SKM-1 treated with dmso at 0.1 percent for 144 hours (cell line): Measurements from ENCODE around the gene ATXN3.

Experiments
- DNase-seq: peaks from one replicate; lab custom pipeline; 2025; ENCODE audit not compliant: unreplicated experiment; lab: John Stamatoyannopoulos, UW

The ATXN3 gene

GRCh38 chr14:92106143-92106926 is at the start of gene ATXN3:
Gene ATXN3 (minus strand): TSS chr14:92106582. CDS start chr14:92106552, 30 bp downstream.
- peak; percentile 73 for DNase-seq

GRCh38 chr14:92154283-92154942 is 48.0 kb upstream of the ATXN3 start:
- DNase-seq, result no peak

GRCh38 chr14:92153581-92153980 is 47.2 kb upstream of the ATXN3 start:
- DNase-seq, result no peak

- DNase-seq, result no peak
These were observed 38.3 kb upstream of the ATXN3 start for GRCh38 chr14:92144708-92145107.

GRCh38 chr14:92143962-92144361 is 37.6 kb upstream of the ATXN3 start:
- DNase-seq, result no peak

- DNase-seq, result no peak
These were observed 36.9 kb upstream of the ATXN3 start for GRCh38 chr14:92143309-92143708.

GRCh38 chr14:92135269-92135668 is 28.9 kb upstream of the ATXN3 start:
- DNase-seq, result no peak

- no peak for DNase-seq
These were observed 28.1 kb upstream of the ATXN3 start for GRCh38 chr14:92134456-92134855.

- DNase-seq, result no peak
These were observed 16.4 kb upstream of the ATXN3 start for GRCh38 chr14:92122761-92123160.

GRCh38 chr14:92122351-92122677 is 15.9 kb upstream of the ATXN3 start:
- no peak for DNase-seq

- DNase-seq, result peak; percentile 79
These were observed 15.4 kb upstream of the ATXN3 start, which contains the start of the genes CPSF2 and NDUFB1 for GRCh38 chr14:92121670-92122350. Gene CPSF2 (plus strand): TSS chr14:92121969. CDS start chr14:92130985, 9,016 bp downstream. Gene NDUFB1 (minus strand): TSS chr14:92121706. CDS start chr14:92117637, 4,069 bp downstream.

GRCh38 chr14:92121207-92121669 is 14.9 kb upstream of the ATXN3 start:
- no peak for DNase-seq

GRCh38 chr14:92109490-92109889 is 3.1 kb upstream of the ATXN3 start:
- no peak for DNase-seq

GRCh38 chr14:92108345-92109254 is 2.2 kb upstream of the ATXN3 start:
- no peak for DNase-seq

- no peak for DNase-seq
These were observed 564 bp downstream of the ATXN3 start for GRCh38 chr14:92105893-92106142.

- no peak for DNase-seq
These were observed 1.1 kb downstream of the ATXN3 start for GRCh38 chr14:92105073-92105892.

GRCh38 chr14:92103363-92103989 is 2.9 kb downstream of the ATXN3 start:
- no peak for DNase-seq

- DNase-seq, result no peak
These were observed 6.6 kb downstream of the ATXN3 start for GRCh38 chr14:92099802-92100201.

- no peak for DNase-seq
These were observed 13.1 kb downstream of the ATXN3 start for GRCh38 chr14:92093320-92093719.

- no peak for DNase-seq
These were observed 17.9 kb downstream of the ATXN3 start for GRCh38 chr14:92088494-92088893.
